BLaER1 treated with 17β-estradiol and CSF1 and Interleukin-3, amounts not matched to agents 10 nM and 100 nM (cell line): ENCODE data around the gene IFT172.
"Not testable (repeated sequence)": the region's sequence is repeated elsewhere in the genome, so short reads cannot be mapped to it uniquely, and the experiment has no call there.

Experiments used
- H3K27ac ChIP-seq, 11 experiments: shearing (Covaris generic); formaldehyde crosslinking; 2 replicates each; pipeline ENCODE4 v1.8.1; 2022
- H3K27me3 ChIP-seq, 11 experiments: shearing (Covaris generic); formaldehyde crosslinking; 2 replicates each; pipeline ENCODE4 v1.8.1; 2022
- H3K36me3 ChIP-seq, 11 experiments: shearing (Covaris generic); formaldehyde crosslinking; 2 replicates each; pipeline ENCODE4 v1.8.1; 2022
- H3K4me1 ChIP-seq, 10 experiments: shearing (Covaris generic); formaldehyde crosslinking; 2 replicates each; pipeline ENCODE4 v1.8.1; 2022
- H3K4me2 ChIP-seq, 11 experiments: shearing (Covaris generic); formaldehyde crosslinking; 2 replicates each; pipeline ENCODE4 v1.8.1; 2022
- H3K4me3 ChIP-seq, 10 experiments: shearing (Covaris generic); formaldehyde crosslinking; 2 replicates each; pipeline ENCODE4 v1.8.1; 2022
- H3K9ac ChIP-seq, 11 experiments: shearing (Covaris generic); formaldehyde crosslinking; 2 replicates each; pipeline ENCODE4 v1.8.1; 2022
- H3K9me3 ChIP-seq, 11 experiments: shearing (Covaris generic); formaldehyde crosslinking; replicated peaks in 1 of 11; 2 replicates each; pipeline ENCODE4 v1.8.1; 2022
- H4K20me1 ChIP-seq, 11 experiments: shearing (Covaris generic); formaldehyde crosslinking; 2 replicates each; pipeline ENCODE4 v1.8.1; 2022
- Cebpa-rat ChIP-seq, 11 experiments: shearing (Covaris generic); IDR thresholded peaks; 2 replicates each; pipeline ENCODE4 v1.8.1; 2022

The IFT172 gene

DNA sequence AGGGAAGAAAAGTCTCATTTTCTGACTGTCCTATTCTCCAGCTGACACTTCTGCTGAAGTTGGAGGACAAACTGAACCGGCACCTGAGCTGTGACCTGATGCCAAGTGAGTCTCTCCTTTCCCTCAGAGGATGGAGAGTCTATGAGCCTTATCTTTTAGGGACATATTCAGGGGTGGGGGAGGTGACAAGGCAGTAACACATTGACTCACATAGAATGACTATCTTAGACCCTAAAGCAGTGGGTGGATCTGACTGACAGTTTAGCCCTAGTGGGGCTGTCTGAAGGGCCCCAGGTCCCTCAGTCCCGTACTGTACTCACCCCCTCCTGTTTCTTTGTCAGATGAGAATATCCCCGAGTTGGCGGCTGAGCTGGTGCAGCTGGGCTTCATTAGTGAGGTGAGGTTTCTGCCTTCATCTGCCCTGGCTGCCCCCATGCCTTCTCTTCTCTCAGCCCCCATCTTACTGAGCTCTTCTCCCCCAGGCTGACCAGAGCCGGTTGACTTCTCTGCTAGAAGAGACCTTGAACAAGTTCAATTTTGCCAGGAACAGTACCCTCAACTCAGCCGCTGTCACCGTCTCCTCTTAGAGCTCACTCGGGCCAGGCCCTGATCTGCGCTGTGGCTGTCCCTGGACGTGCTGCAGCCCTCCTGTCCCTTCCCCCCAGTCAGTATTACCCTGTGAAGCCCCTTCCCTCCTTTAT is 48.2 kb downstream of the IFT172 start:
- Histone ChIP-seq H3K9ac (peak overlapping the region in 1 of 11 experiments; percentile 29; a peak in 2 of 22 replicates), H3K4me1 (peaks cover 0 to 10% (median 3%) of the 10 kb centered on the region in 10 experiments; a peak in 6 of 20 replicates), H3K27me3 (no peaks in the 10 kb centered on the region), H4K20me1 (peaks cover 0 to 36% (median 15%) of the 10 kb centered on the region in 11 experiments; a peak in 14 of 22 replicates), H3K4me2 (peak overlapping the region in 5 of 11 experiments; percentile 5 to 29 (median 10); a peak in 5 of 22 replicates), H3K9me3 (no peaks in the 10 kb centered on the region), H3K27ac (no peak overlapping the region), H3K4me3 (no peak overlapping the region), H3K36me3 (peaks cover 73 to 100% (median 95%) of the 10 kb centered on the region in 11 experiments)
- TF ChIP-seq Cebpa-rat (IDR thresholded peaks at IDR 0.05) = no peak

- Histone ChIP-seq H4K20me1 (peaks cover 37 to 66% (median 51%) of the 10 kb centered on the region in 11 experiments), H3K27me3 (no peaks in the 10 kb centered on the region), H3K36me3 (peaks cover 77 to 99% (median 87%) of the 10 kb centered on the region in 11 experiments), H3K9ac (no peak overlapping the region), H3K4me1 (peaks cover 9 to 16% (median 11%) of the 10 kb centered on the region in 10 experiments), H3K27ac (no peak overlapping the region), H3K4me3 (no peak overlapping the region), H3K4me2 (no peak overlapping the region), H3K9me3 (no peaks in the 10 kb centered on the region)
- no peak for TF ChIP-seq Cebpa-rat (IDR thresholded peaks at IDR 0.05)
Measured at GRCh38 chr2:27435628-27436027, 53.9 kb downstream of the IFT172 start.

DNA sequence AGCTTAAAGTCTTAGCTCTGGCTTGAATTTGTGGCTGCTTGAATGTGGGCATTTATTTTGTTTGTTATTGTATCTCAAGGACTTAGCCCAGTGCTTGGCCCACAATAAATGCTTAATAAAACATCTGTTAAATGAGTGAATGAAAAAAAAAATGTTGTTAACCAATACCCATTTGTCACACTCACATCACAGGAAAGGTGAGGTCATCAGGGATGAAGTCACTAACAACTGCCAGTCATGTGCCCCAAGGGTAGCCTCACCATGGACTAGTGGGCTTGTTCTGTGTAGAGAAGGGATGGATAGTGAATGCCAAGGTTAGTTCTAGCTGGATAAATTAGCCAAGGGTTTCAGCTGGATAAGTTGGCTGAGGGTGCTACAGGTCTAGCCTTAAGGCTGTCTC is 58.1 kb downstream of the IFT172 start:
- H4K20me1 ChIP-seq = peaks cover 50 to 73% (median 66%) of the 10 kb centered on the region in 11 experiments
- peaks cover 35 to 56% (median 45%) of the 10 kb centered on the region in 11 experiments for H3K36me3 ChIP-seq
- H3K4me3 ChIP-seq = no peak overlapping the region
- no peaks in the 10 kb centered on the region for H3K27me3 ChIP-seq
- TF ChIP-seq Cebpa-rat (IDR thresholded peaks at IDR 0.05) = no peak
- H3K4me2 ChIP-seq = peak overlapping the region; percentile 14 to 98 (median 94); a peak in 18 of 22 replicates
- H3K9ac ChIP-seq = peak overlapping the region in 2 of 11 experiments; percentile 98 to 99; a peak in 2 of 22 replicates
- peak overlapping the region in 2 of 11 experiments; percentile 6 to 17; a peak in 1 of 22 replicates for H3K27ac ChIP-seq
- peaks cover 31 to 40% (median 37%) of the 10 kb centered on the region in 10 experiments for H3K4me1 ChIP-seq
- H3K9me3 ChIP-seq = no peaks in the 10 kb centered on the region

GRCh38 chr2:27428978-27429541 is 60.5 kb downstream of the IFT172 start:
- H3K9ac ChIP-seq = peak overlapping the region; percentile 94 to 99 (median 98)
- H3K4me2 ChIP-seq = peak overlapping the region; percentile 77 to 98 (median 97)
- peak overlapping the region; percentile 88 to 98 (median 96) for H3K27ac ChIP-seq
- H3K4me1 ChIP-seq = peaks cover 31 to 41% (median 38%) of the 10 kb centered on the region in 10 experiments
- peak overlapping the region; percentile 80 to 99 (median 94) for H3K4me3 ChIP-seq
- no peaks in the 10 kb centered on the region for H3K9me3 ChIP-seq
- H4K20me1 ChIP-seq = peaks cover 43 to 52% (median 51%) of the 10 kb centered on the region in 11 experiments
- no peaks in the 10 kb centered on the region for H3K27me3 ChIP-seq
- no peak for TF ChIP-seq Cebpa-rat (IDR thresholded peaks at IDR 0.05)
- H3K36me3 ChIP-seq = peaks cover 12 to 33% (median 21%) of the 10 kb centered on the region in 11 experiments

DNA sequence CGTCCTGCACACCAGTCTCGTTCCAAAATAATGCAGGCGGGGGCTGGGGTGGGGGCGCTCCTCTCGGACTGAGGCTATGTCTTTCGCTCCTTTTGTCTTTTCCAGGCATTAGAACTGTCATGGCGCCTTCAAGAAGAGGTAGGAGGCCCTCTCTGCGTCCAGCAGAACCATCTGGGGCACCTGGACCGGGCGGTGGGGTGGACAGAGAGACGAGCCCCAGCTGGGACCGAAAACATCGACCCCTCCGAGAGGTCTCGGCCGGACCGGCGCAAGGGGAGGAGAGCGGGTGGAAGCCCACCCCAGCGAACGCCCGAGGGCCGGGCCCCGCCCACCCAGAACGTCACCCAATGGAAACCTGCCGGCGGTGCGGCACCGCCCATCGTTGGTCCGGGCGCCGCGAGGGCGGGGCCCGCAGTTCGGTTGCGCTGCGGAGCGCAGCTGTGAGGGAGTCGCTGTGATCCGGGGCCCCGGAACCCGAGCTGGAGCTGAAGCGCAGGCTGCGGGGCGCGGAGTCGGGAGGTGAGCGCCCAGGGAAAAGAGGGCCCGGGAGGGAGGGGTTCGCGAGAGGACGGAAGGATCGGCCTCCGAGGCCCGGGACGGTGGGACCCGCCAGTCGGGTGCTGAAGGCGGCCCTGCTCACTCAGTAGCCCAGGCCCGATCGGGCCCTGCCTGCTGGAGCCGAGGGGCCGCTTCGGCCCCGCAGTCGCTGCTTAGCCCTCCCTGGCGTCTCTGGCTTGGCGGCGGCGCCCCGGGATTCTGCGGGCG is 61.1 kb downstream of the IFT172 start, which contains the start of gene NRBP1:
TSS of gene NRBP1 (plus strand) at position 419 of the 765 bp plus-strand sequence. CDS start 4,643 bp downstream, outside the sequence.
- no peaks in the 10 kb centered on the region for H3K27me3 ChIP-seq
- H3K4me2 ChIP-seq = peak within 1 kb of the TSS; percentile 84 to 98 (median 97)
- H3K9me3 ChIP-seq = no peaks in the 10 kb centered on the region
- H3K4me1 ChIP-seq = peaks cover 31 to 41% (median 38%) of the 10 kb centered on the region in 10 experiments
- H3K9ac ChIP-seq = peak within 1 kb of the TSS; percentile 94 to 99 (median 98)
- peaks cover 43 to 45% (median 44%) of the 10 kb centered on the region in 11 experiments for H4K20me1 ChIP-seq
- H3K36me3 ChIP-seq = peaks cover 5 to 26% (median 15%) of the 10 kb centered on the region in 11 experiments
- no peak for TF ChIP-seq Cebpa-rat (IDR thresholded peaks at IDR 0.05)
- H3K27ac ChIP-seq = peak within 1 kb of the TSS; percentile 88 to 98 (median 96)
- H3K4me3 ChIP-seq = peak within 1 kb of the TSS; percentile 80 to 99 (median 94)

GRCh38 chr2:27427863-27428212 is 61.7 kb downstream of the IFT172 start:
- Histone ChIP-seq H3K4me3 (peak overlapping the region; percentile 80 to 99 (median 94)), H3K27me3 (no peaks in the 10 kb centered on the region), H4K20me1 (peaks cover 38 to 40% (median 39%) of the 10 kb centered on the region in 11 experiments), H3K9me3 (no peaks in the 10 kb centered on the region), H3K9ac (peak overlapping the region; percentile 94 to 99 (median 98)), H3K27ac (peak overlapping the region; percentile 88 to 98 (median 96)), H3K36me3 (peaks cover 0 to 21% (median 9%) of the 10 kb centered on the region in 11 experiments; a peak in 17 of 22 replicates), H3K4me1 (peaks cover 31 to 41% (median 38%) of the 10 kb centered on the region in 10 experiments), H3K4me2 (peak overlapping the region; percentile 71 to 98 (median 82))
- TF ChIP-seq Cebpa-rat (IDR thresholded peaks at IDR 0.05) = no peak

DNA sequence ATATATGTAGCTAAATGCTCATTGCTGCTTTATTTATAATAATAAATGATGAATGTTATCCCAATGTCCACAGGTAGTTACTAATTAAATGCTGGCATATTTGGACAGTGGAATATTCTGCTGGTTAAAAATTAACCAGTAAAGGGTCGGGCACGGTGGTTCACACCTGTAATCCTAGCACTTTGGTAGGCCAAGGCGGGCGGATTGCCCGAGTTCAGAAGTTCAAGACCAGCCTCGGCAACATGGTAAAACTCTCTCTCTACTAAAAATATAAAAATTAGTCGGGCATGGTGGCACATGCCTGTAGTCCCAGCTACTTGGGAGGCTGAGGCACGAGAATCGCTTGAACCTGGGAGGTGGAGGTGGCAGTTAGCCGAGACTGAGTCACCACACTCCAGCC is 64.5 kb downstream of the IFT172 start:
- Histone ChIP-seq H4K20me1 (peaks cover 10 to 12% (median 11%) of the 10 kb centered on the region in 11 experiments), H3K4me1 (peaks cover 9 to 26% (median 21%) of the 10 kb centered on the region in 10 experiments)
- not testable (repeated sequence) for H3K36me3 ChIP-seq, H3K4me2 ChIP-seq, H3K27me3 ChIP-seq, H3K4me3 ChIP-seq, H3K9ac ChIP-seq, H3K27ac ChIP-seq, H3K9me3 ChIP-seq

DNA sequence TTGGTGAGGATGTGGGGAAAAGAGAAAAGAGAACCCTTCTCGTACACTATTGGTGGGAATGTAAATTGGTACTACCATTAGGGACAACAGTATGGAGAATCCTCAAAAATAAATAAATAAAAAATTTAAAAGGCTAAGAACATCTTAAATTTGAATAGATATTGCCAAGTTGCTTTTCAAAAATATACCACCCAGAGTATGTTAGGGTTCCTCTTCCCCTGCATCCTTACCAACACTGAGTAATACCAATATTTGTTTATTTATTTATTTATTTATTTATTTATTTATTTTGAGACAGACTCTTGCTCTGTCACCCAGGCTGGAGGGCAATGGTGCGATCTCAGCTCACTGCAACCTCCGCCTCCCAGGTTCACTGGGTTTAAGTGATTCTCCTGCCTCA is 66.6 kb downstream of the IFT172 start:
- Histone ChIP-seq H3K9me3 (no peaks in the 10 kb centered on the region), H4K20me1 (no peaks in the 10 kb centered on the region), H3K27ac (no peak overlapping the region), H3K4me1 (peaks cover 5 to 19% (median 14%) of the 10 kb centered on the region in 10 experiments; a peak in 16 of 20 replicates), H3K27me3 (no peaks in the 10 kb centered on the region), H3K36me3 (no peaks in the 10 kb centered on the region), H3K4me2 (no peak overlapping the region), H3K4me3 (no peak overlapping the region), H3K9ac (no peak overlapping the region)
- no peak for TF ChIP-seq Cebpa-rat (IDR thresholded peaks at IDR 0.05)
